Caki2 (cell line): ENCODE measurements around the gene IL4I1. TPM values are rescaled to one million over a fixed set of nuclear protein-coding genes. Genes with fewer than 3 reads are reported as not detected.

Experiments
- DNase-seq: peaks from one replicate; pipeline ENCODE4 v3.0.0-alpha.2; 2015; ENCODE audit warnings: low read depth
- in situ Hi-C: cut with HindIII; loops from 2 replicates; pipeline ENCODE4 v1.10.0; 2016; ENCODE audit warnings: low sequenced_read_pairs, low pct_unique_long_range_greater_than_20kb, mixed read lengths
- total RNA-seq: library from RNA; depleted of rRNA; stranded (reverse); fragments of >200 nt; shearing (Covaris generic); gene quantifications from 2 replicates; pipeline ENCODE4 v1.2.3, GENCODE V29; 2014; ENCODE audit warnings: low replicate concordance; rRNA removed

IL4I1 gene
- total RNA-seq, 1 experiment from 2014 or later, result 8.9 TPM

DNA sequence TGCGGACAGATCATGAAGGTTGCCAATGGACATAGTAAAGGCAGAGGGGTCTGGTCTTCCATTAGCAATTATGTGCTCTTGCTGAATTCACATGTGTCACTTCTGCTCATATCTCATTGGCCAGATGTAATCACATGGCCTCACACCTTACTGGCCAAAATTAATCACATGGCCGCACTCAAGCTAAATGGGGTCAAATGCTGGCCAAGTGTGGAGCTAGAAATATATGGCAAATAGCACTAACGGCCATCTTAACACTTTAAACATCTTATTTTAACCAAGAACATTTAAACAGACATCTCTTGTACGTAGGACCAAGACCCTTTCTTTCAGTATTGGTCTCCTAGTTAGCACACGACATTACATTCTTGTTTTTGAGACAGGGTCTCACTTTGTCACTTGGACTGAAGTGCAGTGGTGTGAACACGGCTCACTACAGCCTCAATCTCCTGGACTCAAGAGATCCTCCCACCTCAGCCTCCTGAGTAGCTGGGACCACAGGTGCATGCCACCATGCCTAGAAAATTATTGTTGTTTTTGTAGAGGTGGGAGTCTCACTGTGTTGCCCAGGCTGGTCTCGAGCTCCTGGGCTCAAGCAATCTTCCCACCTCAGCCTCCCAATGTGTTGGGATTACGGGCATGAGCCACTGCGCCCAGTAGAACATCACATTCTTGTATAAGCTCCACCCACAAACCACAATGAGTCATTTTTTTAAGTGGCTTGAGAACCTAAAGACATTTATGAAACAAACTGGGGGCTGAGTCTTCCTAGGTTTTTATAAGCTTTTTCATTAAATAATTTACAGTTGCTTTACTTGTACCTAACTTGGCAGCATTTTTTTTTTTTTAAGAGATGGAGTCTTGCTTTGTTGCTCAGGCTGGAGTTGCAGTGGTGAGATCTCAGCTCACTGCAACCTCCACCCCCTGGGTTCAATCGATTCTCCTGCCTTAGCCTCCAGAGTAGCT, 48.7 kb downstream of the IL4I1 start:
- peak; percentile 80 for DNase-seq
- in situ Hi-C loops, result no loop called here

DNA sequence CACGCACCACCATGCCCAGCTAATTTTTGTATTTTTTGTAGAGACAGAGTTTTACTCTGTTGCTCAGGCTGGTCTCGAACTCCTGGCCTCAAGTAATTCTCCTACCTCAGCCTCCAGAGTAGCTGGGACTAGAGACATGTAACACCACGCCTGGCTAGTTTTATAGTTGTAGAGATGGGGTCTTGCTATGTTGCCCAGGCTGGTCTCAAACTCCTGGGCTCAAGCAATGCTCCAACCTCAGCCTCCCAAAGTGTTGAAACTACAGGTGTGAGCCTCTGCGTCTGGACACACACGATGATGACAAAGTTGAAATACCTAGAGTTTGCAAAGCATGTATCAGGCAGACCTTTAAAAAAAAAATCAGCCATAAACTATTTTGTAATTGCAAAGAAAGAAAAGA, 50.3 kb downstream of the IL4I1 start:
- DNase-seq, result no peak
- in situ Hi-C loops, result no loop called here

DNA sequence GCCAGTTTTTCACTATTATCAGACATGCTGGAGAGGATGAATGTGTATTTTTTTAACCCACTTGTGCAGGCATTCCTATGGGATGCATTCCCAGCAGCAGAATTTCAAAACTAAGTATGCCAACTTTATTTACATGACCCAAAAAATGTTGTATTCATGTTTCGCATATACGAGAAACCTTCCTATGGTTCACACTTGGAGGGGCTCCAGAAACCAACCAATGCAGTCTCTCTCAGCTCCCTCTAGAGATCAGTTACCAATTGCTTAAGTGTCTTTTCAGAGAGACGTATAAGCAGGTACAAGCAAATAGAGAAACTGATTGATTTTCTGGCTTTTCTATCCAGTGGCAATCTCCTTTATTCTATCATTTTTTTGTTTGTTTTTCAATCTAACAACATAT, 51.3 kb downstream of the IL4I1 start:
- in situ Hi-C loops, result no loop called here
- DNase-seq, result no peak

DNA sequence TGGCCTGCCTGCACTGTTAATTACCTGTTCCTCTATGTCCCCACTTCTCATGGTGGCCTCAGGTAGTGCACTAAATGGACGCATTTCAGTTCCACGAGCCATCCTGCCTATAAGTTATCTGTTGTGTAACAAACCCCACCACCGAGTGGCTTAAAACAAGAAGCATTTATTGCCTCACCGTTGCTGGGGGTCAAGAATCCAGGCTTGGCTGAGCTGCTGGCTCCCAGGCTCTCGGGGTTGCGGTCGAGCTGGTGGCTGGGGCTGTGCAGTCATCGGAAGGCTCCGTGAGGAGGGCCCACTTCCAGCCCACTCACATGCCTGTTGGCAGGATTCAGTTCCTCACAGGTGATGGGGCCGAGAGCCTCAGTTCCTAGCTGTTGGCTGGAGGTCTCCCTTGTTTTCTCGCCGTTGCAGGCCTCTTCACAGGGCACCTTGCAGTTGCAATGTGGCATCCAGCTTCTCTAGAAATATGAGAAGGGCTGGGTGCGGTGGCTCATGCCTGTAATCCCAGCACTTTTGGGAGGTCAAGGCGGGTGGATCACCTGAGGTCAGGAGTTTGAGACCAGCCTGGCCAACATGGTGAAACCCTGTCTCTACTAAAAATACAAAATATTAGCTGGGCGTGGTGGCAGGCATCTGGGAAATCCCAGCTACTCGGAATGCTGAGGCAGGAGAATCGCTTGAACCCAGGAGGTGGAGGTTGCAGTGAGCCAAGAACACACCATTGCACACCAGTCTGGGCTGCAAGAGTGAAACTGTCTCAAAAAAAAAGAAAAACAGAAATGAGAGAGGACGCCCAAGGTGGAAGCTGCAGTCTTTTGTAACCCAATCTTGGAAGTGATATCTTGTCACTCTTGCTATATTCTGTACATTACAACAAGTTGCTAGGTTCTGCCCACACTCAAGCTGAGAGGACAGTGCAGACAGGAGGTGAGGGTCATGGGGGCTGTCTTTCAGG, 52.3 kb downstream of the IL4I1 start:
- in situ Hi-C loops, result no loop called here
- no peak for DNase-seq

DNA sequence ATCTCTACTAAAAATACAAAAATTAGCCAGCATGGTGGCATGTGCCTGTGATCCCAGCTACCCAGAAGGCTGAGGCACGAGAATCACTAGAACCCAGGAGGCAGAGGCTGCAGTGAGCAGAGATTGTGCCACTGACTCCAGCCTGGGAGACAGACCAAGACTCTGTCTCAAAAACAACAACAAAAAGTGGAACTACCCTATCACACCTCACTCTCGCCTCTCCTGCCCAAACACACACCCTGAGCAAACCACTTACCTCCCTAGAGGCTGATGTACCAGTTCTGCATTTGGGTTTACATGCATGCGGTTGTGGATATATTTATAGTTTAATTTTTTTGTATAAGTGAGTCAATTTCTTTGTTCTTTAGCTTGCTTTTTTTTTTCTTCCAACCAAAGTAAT, 53.4 kb downstream of the IL4I1 start:
- in situ Hi-C loops, result no loop called here
- no peak for DNase-seq

DNA sequence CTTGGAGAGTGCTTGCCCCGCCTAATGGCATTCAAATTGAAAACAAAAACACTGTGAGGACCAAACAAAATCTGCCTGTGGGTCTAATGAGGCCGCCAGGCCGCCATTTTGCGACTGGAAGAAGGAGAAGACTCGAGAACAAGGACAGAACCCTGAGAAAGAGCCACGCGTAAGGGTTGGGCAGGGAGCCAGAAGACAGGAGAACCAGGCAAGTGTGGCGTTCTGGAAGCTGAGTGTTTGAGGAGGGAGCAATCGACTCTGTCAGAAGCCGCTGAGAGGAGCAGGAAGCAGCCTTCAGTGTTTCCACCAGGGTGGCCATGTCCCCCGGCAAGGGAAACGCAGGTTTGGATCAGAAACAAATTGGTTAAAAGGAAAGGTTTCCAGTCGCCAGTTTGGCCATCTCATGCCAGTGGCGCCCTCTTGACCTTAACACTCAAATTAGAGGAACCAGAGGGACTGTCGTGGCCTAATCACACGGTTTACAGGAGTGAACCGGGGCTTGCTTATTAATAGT, 55.9 kb downstream of the IL4I1 start:
- DNase-seq, result no peak
- in situ Hi-C loops, result no loop called here

DNA sequence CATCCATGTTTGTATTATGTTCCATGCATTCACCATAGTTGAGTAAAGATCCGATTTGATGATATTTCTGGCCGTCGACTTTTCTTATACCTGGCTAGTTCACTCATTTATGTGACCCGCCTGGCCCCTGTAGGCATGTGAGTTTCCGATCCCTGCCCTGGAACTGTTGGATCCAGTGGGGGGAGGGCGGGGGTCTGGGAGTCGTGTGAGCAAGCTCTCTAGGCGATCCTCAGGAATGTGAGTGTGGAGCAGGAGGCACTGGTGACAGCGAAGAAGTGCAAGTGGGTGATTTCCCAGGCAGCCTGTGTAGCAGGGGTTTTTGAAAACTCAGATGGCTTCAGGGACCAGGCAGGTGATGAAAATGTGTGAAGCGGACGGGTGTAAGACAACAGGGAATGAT, 56.4 kb downstream of the IL4I1 start:
- DNase-seq, result no peak

DNA sequence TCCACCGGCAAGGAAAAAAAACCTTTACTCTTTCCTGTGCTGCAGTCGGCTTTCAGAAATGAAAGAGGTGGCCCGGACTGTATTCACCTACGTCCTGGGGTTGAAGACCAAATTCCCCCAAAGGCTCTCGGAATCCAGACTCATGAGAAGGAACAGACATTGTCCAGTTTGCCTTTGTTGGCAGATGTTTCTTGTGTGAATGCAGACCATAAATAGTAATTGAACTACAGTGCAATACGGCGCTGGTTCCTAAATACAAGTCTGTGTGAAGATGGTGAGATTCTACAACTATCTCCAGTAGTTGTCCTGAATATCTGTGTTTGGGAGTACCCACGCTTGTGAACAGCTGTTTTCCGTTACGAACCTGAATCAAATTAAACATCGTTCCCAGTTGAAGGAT, 57.0 kb downstream of the IL4I1 start:
- in situ Hi-C loops, result no loop called here
- no peak for DNase-seq

More for the DNA sequence above, 56.4 kb downstream of the IL4I1 start:
- in situ Hi-C loops, result no loop called here

Other genes with a start within 250 kb of the IL4I1 start
- gene IRF3, start 231.0 kb downstream of the IL4I1 start, total RNA-seq, result 116 and 227 TPM in 2 replicates
- 3.0 TPM in 1 of 2 replicates, not detected in the other for gene BCL2L12, start 231.0 kb downstream of the IL4I1 start, total RNA-seq
- 432 and 563 TPM in 2 replicates for gene PRMT1, start 219.6 kb downstream of the IL4I1 start, total RNA-seq
- gene ADM5, start 207.3 kb downstream of the IL4I1 start, total RNA-seq, result 1.1 and 3.2 TPM in 2 replicates
- gene CPT1C, start 205.8 kb downstream of the IL4I1 start, total RNA-seq, result 21.2 and 26.7 TPM in 2 replicates
- not detected in 2 replicates for gene TSKS, start 133.6 kb downstream of the IL4I1 start, total RNA-seq
- 290 and 317 TPM in 2 replicates for gene AP2A1, start 129.9 kb downstream of the IL4I1 start, total RNA-seq
- gene FUZ, start 83.6 kb downstream of the IL4I1 start, total RNA-seq, result 50.1 and 84.7 TPM in 2 replicates
- gene MED25, start 78.6 kb downstream of the IL4I1 start, total RNA-seq, result 27.0 and 34.7 TPM in 2 replicates
- 126 and 143 TPM in 2 replicates for gene PTOV1, start 45.7 kb downstream of the IL4I1 start, total RNA-seq
- 61.9 and 99.6 TPM in 2 replicates for gene PNKP, start 29.3 kb downstream of the IL4I1 start, total RNA-seq
- 8.0 and 12.9 TPM in 2 replicates for gene AKT1S1, start 19.5 kb downstream of the IL4I1 start, total RNA-seq
- gene TBC1D17, start 19.2 kb downstream of the IL4I1 start, total RNA-seq, result 7.1 and 7.8 TPM in 2 replicates
- 9.6 TPM in 2 replicates for gene ATF5, start 32.3 kb upstream of the IL4I1 start, total RNA-seq
- 96.7 and 102 TPM in 2 replicates for gene NUP62, start 32.6 kb upstream of the IL4I1 start, total RNA-seq
- not detected in 2 replicates for gene SIGLEC11, start 64.3 kb upstream of the IL4I1 start, total RNA-seq
- 44.2 and 50.6 TPM in 2 replicates for gene VRK3, start 128.5 kb upstream of the IL4I1 start, total RNA-seq
- gene ZNF473, start 129.1 kb upstream of the IL4I1 start, total RNA-seq, result 6.8 and 10.8 TPM in 2 replicates